MG63 (cell line): ENCODE results near the gene KRTAP19-2. TPM values are rescaled to one million over a fixed set of nuclear protein-coding genes. Genes with fewer than 3 reads are reported as not detected.

Source experiments
- DNase-seq: peaks from one replicate; pipeline ENCODE4 v3.0.0-alpha.2; 2020
- H3K27me3 ChIP-seq: fragments of 250-450 bp; sonication (Bioruptor Pico); 2 replicates; pipeline ENCODE4 v1.5.1; 2020; ENCODE audit warnings: mild to moderate bottlenecking, moderate library complexity
- H3K36me3 ChIP-seq: fragments of 250-450 bp; sonication (Bioruptor Pico); 2 replicates; pipeline ENCODE4 v1.5.1; 2020; ENCODE audit warnings: mild to moderate bottlenecking, moderate library complexity
- H3K4me3 ChIP-seq: fragments of 250-450 bp; sonication (Bioruptor Pico); 2 replicates; pipeline ENCODE4 v1.5.1; 2020; ENCODE audit warnings: mild to moderate bottlenecking, moderate library complexity
- H3K9me3 ChIP-seq: fragments of 250-450 bp; sonication (Bioruptor Pico); 2 replicates; pipeline ENCODE4 v1.5.1; 2020; ENCODE audit warnings: mild to moderate bottlenecking, moderate library complexity
- total RNA-seq: library from RNA; depleted of rRNA; stranded (reverse); fragments of >200 nt; shearing (Covaris generic); gene quantifications from 2 replicates; pipeline ENCODE4 v1.2.3, GENCODE V29; 2014; ENCODE audit warnings: low replicate concordance; rRNA removed

KRTAP19-2 gene
- total RNA-seq, 1 experiment from 2014 or later, result not detected

GRCh38 chr21:30443226-30443625, 44.0 kb downstream of the KRTAP19-2 start:
- no peak for DNase-seq
- Histone ChIP-seq H3K36me3 (no peaks in the 10 kb centered on the region), H3K9me3 (no peaks in the 10 kb centered on the region), H3K4me3 (no peak overlapping the region), H3K27me3 (no peaks in the 10 kb centered on the region)

- Histone ChIP-seq H3K36me3 (no peaks in the 10 kb centered on the region), H3K4me3 (no peak within 1 kb of the TSS), H3K9me3 (no peaks in the 10 kb centered on the region), H3K27me3 (no peaks in the 10 kb centered on the region)
- DNase-seq, result no peak
These were observed 47.3 kb downstream of the KRTAP19-2 start, which contains the start of gene KRTAP15-1 for GRCh38 chr21:30439975-30440374. KRTAP15-1 (plus strand) TSS chr21:30440275; CDS start chr21:30440328, 53 bp downstream.

Other genes with a start within 250 kb of the KRTAP19-2 start
- not detected in 2 replicates for gene KRTAP24-1, start 204.5 kb downstream of the KRTAP19-2 start, total RNA-seq
- gene KRTAP25-1, start 197.9 kb downstream of the KRTAP19-2 start, total RNA-seq, result not detected in 2 replicates
- not detected in 2 replicates for gene KRTAP26-1, start 167.1 kb downstream of the KRTAP19-2 start, total RNA-seq
- not detected in 2 replicates for gene KRTAP27-1, start 149.7 kb downstream of the KRTAP19-2 start, total RNA-seq
- gene KRTAP23-1, start 138.8 kb downstream of the KRTAP19-2 start, total RNA-seq, result not detected in 2 replicates
- gene KRTAP13-2, start 115.2 kb downstream of the KRTAP19-2 start, total RNA-seq, result not detected in 2 replicates
- not detected in 2 replicates for gene KRTAP13-1, start 91.4 kb downstream of the KRTAP19-2 start, total RNA-seq
- gene KRTAP13-3, start 61.5 kb downstream of the KRTAP19-2 start, total RNA-seq, result not detected in 2 replicates
- gene KRTAP13-4, start 57.2 kb downstream of the KRTAP19-2 start, total RNA-seq, result not detected in 2 replicates
- gene KRTAP15-1, start 47.2 kb downstream of the KRTAP19-2 start, total RNA-seq, result not detected in 2 replicates
- gene KRTAP19-1, start 7.1 kb downstream of the KRTAP19-2 start, total RNA-seq, result not detected in 2 replicates
- gene KRTAP19-3, start 4.6 kb upstream of the KRTAP19-2 start, total RNA-seq, result not detected in 2 replicates
- not detected in 2 replicates for gene KRTAP19-4, start 9.7 kb upstream of the KRTAP19-2 start, total RNA-seq
- not detected in 2 replicates for gene KRTAP19-5, start 14.7 kb upstream of the KRTAP19-2 start, total RNA-seq
- gene KRTAP19-6, start 54.4 kb upstream of the KRTAP19-2 start, total RNA-seq, result not detected in 2 replicates
- not detected in 2 replicates for gene KRTAP19-7, start 73.9 kb upstream of the KRTAP19-2 start, total RNA-seq
- gene KRTAP22-2, start 103.0 kb upstream of the KRTAP19-2 start, total RNA-seq, result not detected in 2 replicates
- not detected in 2 replicates for gene KRTAP6-3, start 105.0 kb upstream of the KRTAP19-2 start, total RNA-seq
- gene KRTAP6-2, start 111.5 kb upstream of the KRTAP19-2 start, total RNA-seq, result not detected in 2 replicates
- not detected in 2 replicates for gene KRTAP22-1, start 113.7 kb upstream of the KRTAP19-2 start, total RNA-seq
- not detected in 2 replicates for gene KRTAP6-1, start 126.5 kb upstream of the KRTAP19-2 start, total RNA-seq
- not detected in 2 replicates for gene KRTAP20-1, start 129.0 kb upstream of the KRTAP19-2 start, total RNA-seq
- gene KRTAP20-4, start 133.2 kb upstream of the KRTAP19-2 start, total RNA-seq, result not detected in 2 replicates
- gene KRTAP20-2, start 147.8 kb upstream of the KRTAP19-2 start, total RNA-seq, result not detected in 2 replicates
- gene KRTAP20-3, start 155.4 kb upstream of the KRTAP19-2 start, total RNA-seq, result not detected in 2 replicates
- gene KRTAP21-3, start 231.3 kb upstream of the KRTAP19-2 start, total RNA-seq, result not detected in 2 replicates